ENCODE measurements around the gene TOMM34.

DNA sequence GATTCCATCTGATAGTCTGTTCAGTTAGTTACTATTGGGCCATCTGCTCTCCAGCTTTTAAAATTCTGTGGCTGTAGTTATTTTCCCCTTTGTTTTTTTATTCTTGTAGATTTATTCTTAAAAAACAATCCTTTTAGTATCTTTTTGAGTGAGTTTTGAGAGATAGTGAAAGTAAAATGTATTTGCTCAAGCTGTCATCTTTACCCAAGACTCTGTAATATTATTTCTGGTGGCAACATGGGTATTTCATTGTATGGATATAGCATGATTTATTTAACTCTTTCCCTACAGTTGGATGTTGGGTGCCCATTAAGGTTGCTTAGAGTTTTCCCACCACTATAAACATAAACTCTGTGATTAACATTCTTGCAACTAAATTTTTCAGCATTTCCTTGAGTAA, 30.8 kb upstream of the TOMM34 start:
- TF ChIP-seq GATA2 (IDR thresholded peaks at IDR 0.05; ENCODE audit: low read depth, low read length) (no peak), GATA3 (IDR thresholded peaks at IDR 0.05; ENCODE audit: low read depth, low read length) (no peak)
